Measurements from ENCODE around the gene CORO7. TPM values are rescaled to one million over a fixed set of nuclear protein-coding genes. Genes with fewer than 3 reads are reported as not detected.

The CORO7 gene
- total and polyA plus RNA-seq, 11 donors = 7.2 to 39.7 (median 10.1) TPM

DNA sequence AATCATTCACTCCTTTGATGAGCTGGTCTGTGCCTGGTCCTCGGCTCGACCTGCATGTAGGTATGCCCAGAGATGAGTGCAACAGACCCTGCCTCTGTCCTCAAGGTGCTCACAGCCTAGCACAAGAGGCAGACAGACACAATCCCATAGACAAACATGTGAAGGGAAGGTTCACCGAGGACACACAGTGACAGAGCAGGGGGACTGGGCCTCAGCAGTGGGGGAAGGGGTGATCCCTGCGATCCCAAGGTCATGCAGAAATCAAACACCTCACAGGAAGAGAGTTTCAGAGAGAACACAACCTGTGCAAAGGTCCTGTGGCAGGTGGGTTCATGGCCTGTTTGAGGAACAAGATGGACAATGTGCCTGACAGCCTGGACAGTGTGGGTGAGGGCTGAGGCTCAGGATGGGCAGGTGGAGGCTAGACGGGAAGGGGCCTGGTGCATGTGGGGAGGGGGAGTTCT is 49.0 kb downstream of the CORO7 start:
- DNase-seq (no peak), ATAC-seq (no peak)
- H3K27ac ChIP-seq = no peak overlapping the region
- peaks cover 0 to 31% (median 21%) of the 10 kb centered on the region in 9 donors for H3K36me3 ChIP-seq
- H3K27me3 ChIP-seq = no peaks in the 10 kb centered on the region
- TF ChIP-seq, protein P1, sequence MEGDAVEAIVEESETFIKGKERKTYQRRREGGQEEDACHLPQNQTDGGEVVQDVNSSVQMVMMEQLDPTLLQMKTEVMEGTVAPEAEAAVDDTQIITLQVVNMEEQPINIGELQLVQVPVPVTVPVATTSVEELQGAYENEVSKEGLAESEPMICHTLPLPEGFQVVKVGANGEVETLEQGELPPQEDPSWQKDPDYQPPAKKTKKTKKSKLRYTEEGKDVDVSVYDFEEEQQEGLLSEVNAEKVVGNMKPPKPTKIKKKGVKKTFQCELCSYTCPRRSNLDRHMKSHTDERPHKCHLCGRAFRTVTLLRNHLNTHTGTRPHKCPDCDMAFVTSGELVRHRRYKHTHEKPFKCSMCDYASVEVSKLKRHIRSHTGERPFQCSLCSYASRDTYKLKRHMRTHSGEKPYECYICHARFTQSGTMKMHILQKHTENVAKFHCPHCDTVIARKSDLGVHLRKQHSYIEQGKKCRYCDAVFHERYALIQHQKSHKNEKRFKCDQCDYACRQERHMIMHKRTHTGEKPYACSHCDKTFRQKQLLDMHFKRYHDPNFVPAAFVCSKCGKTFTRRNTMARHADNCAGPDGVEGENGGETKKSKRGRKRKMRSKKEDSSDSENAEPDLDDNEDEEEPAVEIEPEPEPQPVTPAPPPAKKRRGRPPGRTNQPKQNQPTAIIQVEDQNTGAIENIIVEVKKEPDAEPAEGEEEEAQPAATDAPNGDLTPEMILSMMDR (IDR thresholded peaks at IDR 0.05) = no peak
- no peak for TF ChIP-seq POLR2A (IDR thresholded peaks at IDR 0.05)
- intact Hi-C loops (cut with DNase I) = no loop called here
- no peak overlapping the region for H3K4me3 ChIP-seq
- H3K4me1 ChIP-seq = peaks cover 0 to 37% (median 19%) of the 10 kb centered on the region in 12 donors
- 95 to 97% (median 97%) methylated on average over 5 of the region's 5 CpGs for WGBS, 4 donors
- H3K9me3 ChIP-seq = no peaks in the 10 kb centered on the region

DNA sequence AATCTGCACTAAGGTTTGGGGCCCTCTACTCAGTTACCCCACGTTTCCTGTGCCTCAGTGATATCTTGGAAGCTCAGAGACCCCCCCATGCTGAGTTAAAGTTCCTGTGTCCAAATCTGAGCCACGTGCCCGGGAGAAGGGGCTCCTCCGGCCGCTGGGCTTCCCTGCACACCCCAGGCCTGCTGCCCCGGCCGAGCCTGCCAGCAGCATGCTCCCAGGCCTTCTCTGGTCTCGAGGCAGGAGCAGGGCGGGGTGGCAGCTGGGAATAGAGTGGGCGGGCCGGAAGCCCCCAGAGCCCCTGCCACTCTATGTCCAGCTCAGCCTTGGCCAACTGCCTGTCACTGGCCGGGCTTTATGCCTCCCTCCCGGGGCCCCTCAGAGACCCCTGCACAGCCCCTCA is 50.4 kb downstream of the CORO7 start:
- H3K27me3 ChIP-seq = no peaks in the 10 kb centered on the region
- WGBS, 4 donors = 88 to 97% (median 93%) methylated on average over 7 to 13 of the region's 13 CpGs
- ATAC-seq = no peak
- peaks cover 0 to 45% (median 27%) of the 10 kb centered on the region in 9 donors for H3K36me3 ChIP-seq
- no peaks in the 10 kb centered on the region for H3K9me3 ChIP-seq
- intact Hi-C loops (cut with DNase I) = no loop called here
- peaks cover 0 to 24% (median 11%) of the 10 kb centered on the region in 12 donors for H3K4me1 ChIP-seq
- no peak overlapping the region for H3K27ac ChIP-seq
- no peak overlapping the region for H3K4me3 ChIP-seq
- TF ChIP-seq, protein P1 (IDR thresholded peaks at IDR 0.05) = no peak
- no peak for TF ChIP-seq POLR2A (IDR thresholded peaks at IDR 0.05)
- no peak for DNase-seq

DNA sequence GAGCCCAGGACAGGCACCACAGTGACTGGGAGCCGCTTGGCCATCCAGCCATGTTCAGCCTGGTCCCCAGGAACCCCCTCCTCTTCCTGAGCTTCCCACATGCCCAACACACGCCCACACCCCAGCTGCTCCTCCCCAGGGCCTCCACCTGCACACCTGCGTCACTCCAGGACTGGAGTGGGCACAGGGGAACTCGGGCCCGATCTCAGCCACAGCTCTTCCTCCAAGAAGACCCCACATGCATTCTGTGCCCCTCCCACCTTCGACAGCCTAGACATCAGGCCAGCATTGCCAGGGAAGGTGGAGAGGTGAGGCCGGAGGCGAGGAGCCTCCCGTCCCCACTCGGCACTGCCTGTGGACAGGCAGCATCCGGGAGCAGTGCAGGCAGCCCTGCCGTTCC is 50.8 kb downstream of the CORO7 start:
- Histone ChIP-seq H3K9me3 (no peaks in the 10 kb centered on the region), H3K27ac (no peak overlapping the region), H3K36me3 (peaks cover 0 to 47% (median 27%) of the 10 kb centered on the region in 9 donors), H3K4me3 (no peak overlapping the region), H3K4me1 (peaks cover 0 to 20% (median 8%) of the 10 kb centered on the region in 12 donors), H3K27me3 (no peaks in the 10 kb centered on the region)
- DNase-seq (no peak), ATAC-seq (no peak)
- intact Hi-C loops (cut with DNase I) = no loop called here
- 92 to 97% (median 96%) methylated on average over 12 of the region's 12 CpGs for WGBS, 4 donors
- TF ChIP-seq POLR2A (IDR thresholded peaks at IDR 0.05) = no peak
- TF ChIP-seq, protein P1 (IDR thresholded peaks at IDR 0.05) = no peak

DNA sequence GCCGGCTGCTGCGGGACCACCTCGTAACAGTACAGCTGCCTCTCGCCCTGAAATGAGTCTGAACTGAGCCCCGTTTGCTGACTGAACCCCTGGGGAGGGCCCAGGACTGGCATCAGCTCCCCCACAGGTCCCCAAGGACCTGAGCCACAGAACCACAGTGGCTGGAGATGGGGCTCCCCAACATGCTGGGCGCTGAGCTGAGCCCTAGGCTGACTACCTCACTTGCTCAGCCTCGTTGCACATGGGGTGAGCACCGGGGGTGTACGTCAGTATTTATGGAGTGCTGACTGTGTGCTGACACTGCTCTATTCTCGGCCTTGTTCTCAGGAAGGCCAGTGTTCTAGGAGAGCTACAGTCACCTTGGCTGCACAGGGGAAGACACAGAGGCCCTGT is 51.4 kb downstream of the CORO7 start:
- H3K9me3 ChIP-seq = no peaks in the 10 kb centered on the region
- peaks cover 0 to 47% (median 27%) of the 10 kb centered on the region in 9 donors for H3K36me3 ChIP-seq
- H3K4me3 ChIP-seq = no peak overlapping the region
- DNase-seq (no peak), ATAC-seq (no peak)
- TF ChIP-seq, protein P1 (IDR thresholded peaks at IDR 0.05) = no peak
- no peak for TF ChIP-seq POLR2A (IDR thresholded peaks at IDR 0.05)
- no peaks in the 10 kb centered on the region for H3K27me3 ChIP-seq
- H3K4me1 ChIP-seq = peaks cover 0 to 14% (median 5%) of the 10 kb centered on the region in 12 donors
- 92 to 100% (median 97%) methylated on average over 5 to 10 of the region's 10 CpGs for WGBS, 4 donors
- intact Hi-C loops (cut with DNase I) = no loop called here
- H3K27ac ChIP-seq = no peak overlapping the region
